ENCODE results near the gene CES2. TPM values are rescaled to one million over a fixed set of nuclear protein-coding genes. Genes with fewer than 3 reads are reported as not detected.
A peak's percentile ranks its signal among the peaks of the same experiment; 100 is the strongest.

CES2 gene, protein sequence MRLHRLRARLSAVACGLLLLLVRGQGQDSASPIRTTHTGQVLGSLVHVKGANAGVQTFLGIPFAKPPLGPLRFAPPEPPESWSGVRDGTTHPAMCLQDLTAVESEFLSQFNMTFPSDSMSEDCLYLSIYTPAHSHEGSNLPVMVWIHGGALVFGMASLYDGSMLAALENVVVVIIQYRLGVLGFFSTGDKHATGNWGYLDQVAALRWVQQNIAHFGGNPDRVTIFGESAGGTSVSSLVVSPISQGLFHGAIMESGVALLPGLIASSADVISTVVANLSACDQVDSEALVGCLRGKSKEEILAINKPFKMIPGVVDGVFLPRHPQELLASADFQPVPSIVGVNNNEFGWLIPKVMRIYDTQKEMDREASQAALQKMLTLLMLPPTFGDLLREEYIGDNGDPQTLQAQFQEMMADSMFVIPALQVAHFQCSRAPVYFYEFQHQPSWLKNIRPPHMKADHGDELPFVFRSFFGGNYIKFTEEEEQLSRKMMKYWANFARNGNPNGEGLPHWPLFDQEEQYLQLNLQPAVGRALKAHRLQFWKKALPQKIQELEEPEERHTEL
- total RNA-seq (2014; rRNA removed; shearing (Covaris generic); ENCODE audit: low replicate concordance) = 13.3 and 34.8 TPM in 2 replicates

DNA sequence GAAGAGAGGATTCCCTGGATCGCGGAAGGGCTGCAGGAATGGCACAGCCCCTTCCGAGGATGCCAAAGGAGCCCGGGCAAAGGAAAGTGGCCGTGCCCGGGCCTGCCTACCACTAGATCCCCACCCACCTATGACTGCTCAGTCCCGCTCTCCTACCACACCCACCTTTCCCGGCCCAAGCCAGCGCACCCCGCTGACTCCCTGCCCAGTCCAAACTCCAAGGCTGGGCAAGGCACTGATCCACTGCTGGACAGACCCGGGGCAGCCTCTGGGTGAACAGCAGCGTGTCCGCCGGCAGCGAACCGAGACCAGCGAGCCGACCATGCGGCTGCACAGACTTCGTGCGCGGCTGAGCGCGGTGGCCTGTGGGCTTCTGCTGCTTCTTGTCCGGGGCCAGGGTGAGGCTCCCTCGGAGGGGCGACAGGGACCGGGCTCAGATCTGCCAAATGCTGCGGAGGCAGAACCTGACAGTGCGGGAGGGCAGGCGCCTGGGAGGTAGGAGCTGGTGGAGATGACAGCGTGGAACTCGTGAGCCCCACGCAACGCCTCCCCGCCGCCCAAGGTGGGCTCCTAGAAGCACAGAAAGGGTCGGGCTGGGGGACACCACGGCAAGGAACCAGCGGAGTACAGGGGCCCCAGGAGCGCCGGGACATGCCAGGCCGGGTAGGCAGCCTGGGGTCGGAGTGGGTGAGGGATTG is at the start of gene CES2:
Gene CES2, plus strand, starts transcription at position 203 of the 698 bp plus-strand sequence. Its CDS starts 120 bp downstream, at position 323.
- Histone ChIP-seq H4K20me1 (ENCODE audit: insufficient read depth, low read depth, low read length) (peaks cover 12% of the 10 kb centered on the region; the same call in 1 of the 2 replicates), H3K27ac (ENCODE audit: low read length) (peak within 1 kb of the TSS; percentile 48; the same call in 1 of the 2 replicates), H3K4me2 (ENCODE audit: low read depth, low read length, poor library complexity, severe bottlenecking) (peak within 1 kb of the TSS; percentile 96), H3K9me3 (ENCODE audit: low read length) (no peaks in the 10 kb centered on the region), H3K9ac (ENCODE audit: low read length) (peak within 1 kb of the TSS; percentile 93), H3K36me3 (ENCODE audit: insufficient read depth, low read length) (0 out of 2 replicates have a peak, but pooled peaks cover 12% of the 10 kb centered on the region), H3K27me3 (ENCODE audit: low read length) (no peaks in the 10 kb centered on the region), H2AFZ (ENCODE audit: low read length) (0 out of 2 replicates have a peak within 1 kb of the TSS, but pooled peaks have one; percentile 25), H3K9me2 (replicated peaks; ENCODE audit: insufficient read depth, low read length) (no peaks in the 10 kb centered on the region), H3K4me1 (ENCODE audit: low read length) (peaks cover 25% of the 10 kb centered on the region), H3K4me3 (ENCODE audit: low read length) (peak within 1 kb of the TSS; percentile 100), H3K79me2 (ENCODE audit: low read length) (peaks cover 42% of the 10 kb centered on the region)
- no peak for DNase-seq

DNA sequence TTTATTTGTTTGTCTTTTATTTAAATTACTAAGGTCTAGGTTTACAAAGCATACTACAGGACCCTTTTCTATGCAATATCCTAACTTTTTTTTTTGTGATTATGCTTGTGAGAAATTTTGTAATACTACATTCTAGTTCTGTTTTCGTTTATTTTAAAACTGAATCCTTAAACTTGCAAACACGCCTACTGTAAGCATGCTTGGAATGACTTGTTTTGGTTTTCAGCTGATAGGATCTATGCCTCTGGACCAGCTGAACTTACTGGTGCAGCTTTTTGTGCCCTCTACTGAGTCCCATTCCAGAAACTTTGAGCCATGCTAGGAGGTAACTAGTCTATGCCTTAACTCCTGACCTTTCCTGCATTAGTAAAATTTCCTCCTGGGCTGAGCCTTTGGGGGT is 49.0 kb upstream of the CES2 start:
- H2AFZ ChIP-seq (ENCODE audit: low read length) = no peak overlapping the region
- no peak overlapping the region for H3K4me2 ChIP-seq (ENCODE audit: low read depth, low read length, poor library complexity, severe bottlenecking)

DNA sequence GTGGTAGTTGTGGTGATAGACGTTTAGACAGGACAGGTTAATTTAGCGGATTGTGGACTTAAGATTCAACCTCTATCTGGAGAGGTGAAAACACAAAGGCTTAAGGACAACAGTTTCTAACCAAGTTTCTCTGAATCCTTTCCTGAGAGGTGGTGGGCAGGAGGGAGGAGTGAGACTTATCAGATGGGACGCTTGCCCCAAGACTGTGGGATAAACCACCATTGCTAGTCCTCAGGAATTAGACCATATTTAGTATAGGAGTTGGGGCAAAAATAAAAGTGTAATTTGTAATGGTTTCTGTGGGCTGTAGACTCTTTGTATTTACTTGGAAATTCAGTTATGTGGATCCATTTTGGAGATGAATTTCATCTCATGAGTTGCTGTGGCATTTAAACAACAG is 48.4 kb upstream of the CES2 start:
- Histone ChIP-seq H3K79me2 (ENCODE audit: low read length) (peaks cover 40% of the 10 kb centered on the region), H3K4me2 (ENCODE audit: low read depth, low read length, poor library complexity, severe bottlenecking) (no peak overlapping the region), H2AFZ (ENCODE audit: low read length) (no peak overlapping the region), H3K9me3 (ENCODE audit: low read length) (no peaks in the 10 kb centered on the region), H3K27me3 (ENCODE audit: low read length) (no peaks in the 10 kb centered on the region), H3K36me3 (ENCODE audit: insufficient read depth, low read length) (peaks cover 11% of the 10 kb centered on the region; the same call in 1 of the 2 replicates), H3K4me1 (ENCODE audit: low read length) (peaks cover 4% of the 10 kb centered on the region), H3K4me3 (ENCODE audit: low read length) (no peak overlapping the region), H3K27ac (ENCODE audit: low read length) (no peak overlapping the region), H4K20me1 (ENCODE audit: insufficient read depth, low read depth, low read length) (no peaks in the 10 kb centered on the region), H3K9ac (ENCODE audit: low read length) (no peak overlapping the region), H3K9me2 (replicated peaks; ENCODE audit: insufficient read depth, low read length) (no peaks in the 10 kb centered on the region)
- no peak for DNase-seq

More for the DNA sequence above, 49.0 kb upstream of the CES2 start:
- Histone ChIP-seq H3K9me2 (replicated peaks; ENCODE audit: insufficient read depth, low read length) (no peaks in the 10 kb centered on the region), H3K79me2 (ENCODE audit: low read length) (peaks cover 46% of the 10 kb centered on the region), H3K27ac (ENCODE audit: low read length) (no peak overlapping the region), H3K4me3 (ENCODE audit: low read length) (no peak overlapping the region), H3K9ac (ENCODE audit: low read length) (no peak overlapping the region), H4K20me1 (ENCODE audit: insufficient read depth, low read depth, low read length) (no peaks in the 10 kb centered on the region), H3K36me3 (ENCODE audit: insufficient read depth, low read length) (peaks cover 11% of the 10 kb centered on the region; the same call in 1 of the 2 replicates), H3K4me1 (ENCODE audit: low read length) (peaks cover 9% of the 10 kb centered on the region), H3K27me3 (ENCODE audit: low read length) (no peaks in the 10 kb centered on the region), H3K9me3 (ENCODE audit: low read length) (no peaks in the 10 kb centered on the region)
- DNase-seq = no peak

DNA sequence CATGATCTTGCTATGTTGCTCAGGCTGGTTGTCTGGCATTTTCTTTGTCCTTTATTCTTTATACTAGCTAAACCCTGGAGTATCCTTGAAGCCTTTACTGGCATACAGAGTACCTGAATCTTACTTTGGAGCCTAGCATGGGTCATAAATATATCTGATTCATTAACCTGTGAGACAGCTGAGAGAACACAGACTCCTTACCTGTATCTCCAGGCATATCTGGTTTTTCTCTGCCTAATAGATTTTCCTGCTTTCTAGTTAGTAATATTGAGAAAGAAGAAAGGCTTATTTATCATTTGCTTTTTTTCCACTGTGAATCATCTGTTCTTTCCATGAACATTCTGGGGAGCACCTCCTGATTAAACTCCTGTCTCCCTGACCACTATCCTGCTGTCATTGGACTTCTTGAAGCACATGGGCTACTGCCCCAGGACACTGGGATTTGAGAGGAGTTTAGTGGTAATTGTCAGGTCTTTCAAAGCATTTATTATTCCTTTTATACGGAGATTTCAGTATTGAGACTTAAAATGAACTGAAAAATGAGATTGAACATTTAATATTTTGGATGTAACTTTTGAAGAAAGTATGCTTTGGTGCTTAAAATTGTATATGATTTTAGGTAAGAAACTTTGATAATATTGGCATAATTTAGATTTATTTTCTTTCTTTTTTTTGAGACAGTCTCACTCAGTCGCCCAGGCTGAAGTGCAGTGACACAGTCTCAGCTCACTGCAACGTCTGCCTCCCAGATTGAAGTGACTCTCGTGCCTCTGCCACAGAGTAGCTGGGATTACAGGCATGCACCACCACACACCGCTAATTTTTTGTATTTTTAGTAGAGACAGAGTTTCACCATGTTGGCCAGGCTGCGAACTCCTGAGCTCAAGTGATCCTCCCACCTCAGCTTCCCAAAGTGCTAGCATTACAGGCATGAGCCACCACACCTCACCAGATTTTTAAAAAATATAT is 46.4 kb upstream of the CES2 start:
- no peaks in the 10 kb centered on the region for H3K9me3 ChIP-seq (ENCODE audit: low read length)
- peaks cover 26% of the 10 kb centered on the region for H3K79me2 ChIP-seq (ENCODE audit: low read length)
- DNase-seq = no peak
- no peak overlapping the region for H3K9ac ChIP-seq (ENCODE audit: low read length)
- no peak overlapping the region for H3K4me3 ChIP-seq (ENCODE audit: low read length)
- H3K4me1 ChIP-seq (ENCODE audit: low read length) = no peaks in the 10 kb centered on the region
- H3K9me2 ChIP-seq (replicated peaks; ENCODE audit: insufficient read depth, low read length) = no peaks in the 10 kb centered on the region
- no peak overlapping the region for H3K4me2 ChIP-seq (ENCODE audit: low read depth, low read length, poor library complexity, severe bottlenecking)
- H3K27ac ChIP-seq (ENCODE audit: low read length) = no peak overlapping the region
- no peak overlapping the region for H2AFZ ChIP-seq (ENCODE audit: low read length)
- peaks cover 11% of the 10 kb centered on the region; the same call in 1 of the 2 replicates for H3K36me3 ChIP-seq (ENCODE audit: insufficient read depth, low read length)
- H3K27me3 ChIP-seq (ENCODE audit: low read length) = no peaks in the 10 kb centered on the region
- H4K20me1 ChIP-seq (ENCODE audit: insufficient read depth, low read depth, low read length) = no peaks in the 10 kb centered on the region

DNA sequence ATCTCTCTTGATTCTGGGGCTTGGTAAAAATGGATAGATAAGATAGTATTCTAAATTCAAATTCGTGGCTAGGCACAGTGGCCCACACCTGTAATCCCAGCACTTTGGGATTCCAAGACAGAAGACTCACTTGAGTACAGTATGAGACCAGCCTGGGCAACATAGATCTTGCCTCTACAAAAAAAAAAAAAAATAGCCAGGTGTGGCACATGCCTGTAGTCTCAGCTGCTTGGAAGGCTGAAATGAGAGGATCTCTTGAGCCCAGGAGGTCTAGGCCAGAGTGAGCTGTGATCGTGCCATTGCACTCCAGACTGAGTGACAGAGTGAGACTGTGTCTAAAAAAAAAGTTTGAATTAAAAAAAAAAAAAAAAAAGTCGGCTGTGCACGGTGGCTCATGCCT is 45.7 kb upstream of the CES2 start:
- H3K4me3 ChIP-seq (ENCODE audit: low read length) = no peak overlapping the region
- H3K4me2 ChIP-seq (ENCODE audit: low read depth, low read length, poor library complexity, severe bottlenecking) = no peak overlapping the region
- no peaks in the 10 kb centered on the region for H3K9me2 ChIP-seq (replicated peaks; ENCODE audit: insufficient read depth, low read length)
- no peaks in the 10 kb centered on the region for H3K9me3 ChIP-seq (ENCODE audit: low read length)
- H3K9ac ChIP-seq (ENCODE audit: low read length) = no peak overlapping the region
- H4K20me1 ChIP-seq (ENCODE audit: insufficient read depth, low read depth, low read length) = no peaks in the 10 kb centered on the region
- H3K36me3 ChIP-seq (ENCODE audit: insufficient read depth, low read length) = peaks cover 6% of the 10 kb centered on the region; the same call in 1 of the 2 replicates
- H2AFZ ChIP-seq (ENCODE audit: low read length) = no peak overlapping the region
- no peaks in the 10 kb centered on the region for H3K4me1 ChIP-seq (ENCODE audit: low read length)
- no peaks in the 10 kb centered on the region for H3K27me3 ChIP-seq (ENCODE audit: low read length)
- DNase-seq = no peak
- H3K27ac ChIP-seq (ENCODE audit: low read length) = no peak overlapping the region
- H3K79me2 ChIP-seq (ENCODE audit: low read length) = peaks cover 20% of the 10 kb centered on the region

DNA sequence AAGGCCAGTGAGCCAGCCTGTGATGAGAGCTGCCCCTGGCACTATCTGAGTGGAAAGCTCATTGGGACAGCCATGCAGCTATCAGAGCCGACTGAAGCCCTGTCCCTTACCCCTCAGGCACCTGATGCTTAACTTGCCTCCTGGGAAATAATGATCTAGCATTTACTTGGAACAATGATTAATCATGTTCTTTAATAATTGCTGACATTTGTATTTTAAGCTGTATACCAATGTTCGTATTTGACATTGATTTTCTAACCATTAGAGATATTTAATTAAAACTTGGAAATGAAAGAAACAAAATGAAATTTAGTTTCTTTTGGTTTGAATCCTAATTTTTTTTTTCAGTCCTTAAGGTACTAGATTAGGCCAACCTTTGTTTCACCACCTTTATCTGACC is 44.5 kb upstream of the CES2 start:
- DNase-seq = no peak
- Histone ChIP-seq H3K79me2 (ENCODE audit: low read length) (peaks cover 9% of the 10 kb centered on the region; the same call in 1 of the 2 replicates), H3K36me3 (ENCODE audit: insufficient read depth, low read length) (no peaks in the 10 kb centered on the region; the same call in 1 of the 2 replicates), H3K27ac (ENCODE audit: low read length) (no peak overlapping the region), H3K27me3 (ENCODE audit: low read length) (no peaks in the 10 kb centered on the region), H3K9me3 (ENCODE audit: low read length) (no peaks in the 10 kb centered on the region), H3K4me3 (ENCODE audit: low read length) (no peak overlapping the region), H3K4me1 (ENCODE audit: low read length) (no peaks in the 10 kb centered on the region), H3K9ac (ENCODE audit: low read length) (no peak overlapping the region), H3K9me2 (replicated peaks; ENCODE audit: insufficient read depth, low read length) (no peaks in the 10 kb centered on the region), H2AFZ (ENCODE audit: low read length) (no peak overlapping the region), H4K20me1 (ENCODE audit: insufficient read depth, low read depth, low read length) (peaks cover 4% of the 10 kb centered on the region; the same call in 1 of the 2 replicates), H3K4me2 (ENCODE audit: low read depth, low read length, poor library complexity, severe bottlenecking) (no peak overlapping the region)

DNA sequence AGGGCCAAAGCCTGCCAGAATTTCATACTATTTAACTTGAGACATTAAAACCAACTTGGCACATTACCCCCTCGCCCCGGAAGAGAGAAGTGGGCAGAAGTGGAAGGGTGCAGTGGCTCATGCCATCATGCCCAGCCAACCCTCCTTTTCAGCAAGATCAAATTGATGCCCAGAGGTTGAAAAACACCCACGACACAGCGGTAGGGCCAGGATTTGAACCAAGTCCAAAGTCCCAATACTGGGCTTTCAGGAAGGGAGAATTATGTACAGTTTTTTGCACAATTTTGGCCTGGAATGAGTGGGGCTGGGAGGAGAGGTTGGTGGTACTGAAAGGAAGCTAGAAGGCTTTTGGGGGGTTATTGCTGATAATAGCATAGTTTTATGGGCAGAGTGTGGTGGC is 44.0 kb upstream of the CES2 start:
- DNase-seq = no peak
- Histone ChIP-seq H3K4me2 (ENCODE audit: low read depth, low read length, poor library complexity, severe bottlenecking) (no peak overlapping the region), H3K79me2 (ENCODE audit: low read length) (peaks cover 4% of the 10 kb centered on the region; the same call in 1 of the 2 replicates), H3K9me2 (replicated peaks; ENCODE audit: insufficient read depth, low read length) (no peaks in the 10 kb centered on the region), H3K36me3 (ENCODE audit: insufficient read depth, low read length) (no peaks in the 10 kb centered on the region; the same call in 1 of the 2 replicates), H3K9ac (ENCODE audit: low read length) (no peak overlapping the region), H3K27me3 (ENCODE audit: low read length) (no peaks in the 10 kb centered on the region), H3K4me3 (ENCODE audit: low read length) (no peak overlapping the region), H2AFZ (ENCODE audit: low read length) (no peak overlapping the region), H3K9me3 (ENCODE audit: low read length) (no peaks in the 10 kb centered on the region), H4K20me1 (ENCODE audit: insufficient read depth, low read depth, low read length) (peaks cover 7% of the 10 kb centered on the region; the same call in 1 of the 2 replicates), H3K4me1 (ENCODE audit: low read length) (no peaks in the 10 kb centered on the region), H3K27ac (ENCODE audit: low read length) (no peak overlapping the region)

All from Karpas-422 (cell line).